ENCODE data around the gene LRRN2. TPM values are rescaled to one million over a fixed set of nuclear protein-coding genes. Genes with fewer than 3 reads are reported as not detected.

The LRRN2 gene
- total and polyA plus RNA-seq, 5 experiments from 2014 or later: 0.03 TPM; not detected in 4

DNA sequence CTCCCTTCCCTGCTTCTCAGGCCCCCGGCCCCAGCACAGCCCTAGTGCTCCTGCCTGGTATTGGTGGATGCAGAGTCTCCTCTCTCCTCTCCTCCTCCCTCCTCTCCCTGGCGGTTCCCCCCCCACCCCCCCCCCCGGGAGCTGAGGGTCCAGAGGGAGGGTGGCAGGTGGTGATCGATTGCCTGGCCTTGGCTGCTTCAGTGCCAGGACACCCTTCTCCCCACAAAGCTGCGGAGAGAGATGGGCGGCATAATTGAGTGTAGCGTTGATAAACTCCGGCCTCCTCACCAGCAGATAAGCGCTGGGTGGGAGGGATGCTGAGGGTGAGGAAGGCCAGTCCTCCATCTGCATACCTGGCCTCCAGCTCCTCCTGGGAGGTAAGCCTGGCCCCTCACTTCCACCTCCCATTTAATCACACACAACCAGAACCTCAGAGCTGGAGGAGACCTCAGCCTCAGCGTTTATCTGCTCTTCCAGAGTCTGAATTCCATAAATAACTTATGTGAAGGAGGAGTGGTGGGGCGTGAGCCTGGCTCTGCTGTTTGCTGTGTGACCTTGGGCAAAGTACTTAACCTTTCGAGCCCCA lies 60.8 kb downstream of the LRRN2 start:
- POLR2A ChIA-PET: no interaction called here
- Mint-ChIP-seq H3K9me3 (peaks cover 0 to 3% (median 0%) of the 10 kb centered on the region in 9 donors), H3K4me1 (peaks cover 0 to 2% (median under 1%) of the 10 kb centered on the region in 4 donors), H3K36me3 (peaks cover 0 to 2% (median 0%) of the 10 kb centered on the region in 3 donors), H3K27me3 (peaks cover 0 to 6% (median 0%) of the 10 kb centered on the region in 5 donors), H3K4me3 (no peak overlapping the region), H3K27ac (no peak overlapping the region)
- DNase-seq (no peak), ATAC-seq (no peak)

DNA sequence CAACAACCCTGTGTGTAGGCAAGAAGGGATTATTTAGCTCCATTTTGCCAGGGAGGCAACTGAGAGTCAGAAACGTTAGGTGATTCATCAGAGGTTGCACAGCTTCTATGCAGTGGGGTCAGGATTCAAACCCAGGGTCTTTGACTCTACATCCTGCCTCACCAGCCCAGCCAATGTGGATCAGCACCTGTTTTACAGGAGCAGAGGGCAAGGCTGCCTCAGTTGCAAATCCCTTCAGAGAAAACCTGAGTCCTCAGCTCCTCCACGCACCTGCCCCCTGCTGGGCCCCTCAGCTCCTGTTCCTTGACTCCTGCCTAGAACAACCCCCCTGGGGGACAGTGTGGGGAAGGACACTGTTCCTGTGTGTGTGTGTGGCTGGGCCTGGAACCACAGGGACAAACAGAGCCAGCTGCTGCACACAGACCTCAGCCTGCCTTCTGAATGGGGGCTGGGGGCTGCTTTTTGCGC lies 61.6 kb downstream of the LRRN2 start:
- no peaks in the 10 kb centered on the region for H3K27me3 Mint-ChIP-seq
- H3K4me3 Mint-ChIP-seq: no peak overlapping the region
- peaks cover 0 to 2% (median 0%) of the 10 kb centered on the region in 3 donors for H3K36me3 Mint-ChIP-seq
- H3K9me3 Mint-ChIP-seq: no peaks in the 10 kb centered on the region
- peak in 2 of 10 donors; percentile 1 to 10 for DNase-seq
- peaks cover 0 to 2% (median under 1%) of the 10 kb centered on the region in 4 donors for H3K4me1 Mint-ChIP-seq
- no peak overlapping the region for H3K27ac Mint-ChIP-seq
- ATAC-seq: peak in 1 of 2 donors; percentile 50
- POLR2A ChIA-PET: interaction anchor here (0.6 kb wide), 1 partner anchor 547 kb away, joined by 4 read pairs; no protein-coding TSS in a partner anchor

GRCh38 chr1:204623365-204623893 lies 62.1 kb downstream of the LRRN2 start:
- Mint-ChIP-seq H3K4me3 (no peak overlapping the region), H3K27me3 (no peaks in the 10 kb centered on the region), H3K4me1 (peaks cover 0 to 2% (median 0%) of the 10 kb centered on the region in 4 donors), H3K9me3 (no peaks in the 10 kb centered on the region), H3K36me3 (peaks cover 0 to 2% (median 0%) of the 10 kb centered on the region in 3 donors), H3K27ac (no peak overlapping the region)
- POLR2A ChIA-PET: interaction anchor here (0.6 kb wide), 1 partner anchor 548 kb away, joined by 4 read pairs; no protein-coding TSS in a partner anchor
- DNase-seq (no peak), ATAC-seq (no peak)

- DNase-seq: peak in 1 of 10 donors; percentile 35
- Mint-ChIP-seq H3K27me3 (no peaks in the 10 kb centered on the region), H3K27ac (no peak overlapping the region), H3K9me3 (no peaks in the 10 kb centered on the region), H3K36me3 (peaks cover 0 to 2% (median 0%) of the 10 kb centered on the region in 3 donors), H3K4me1 (peaks cover 0 to 2% (median 0%) of the 10 kb centered on the region in 4 donors), H3K4me3 (no peak overlapping the region)
- POLR2A ChIA-PET: no interaction called here
- no peak for ATAC-seq
Observed at GRCh38 chr1:204621996-204622395, 63.5 kb downstream of the LRRN2 start.

GRCh38 chr1:204621396-204621795 lies 64.1 kb downstream of the LRRN2 start:
- Mint-ChIP-seq H3K36me3 (peaks cover 0 to 3% (median 2%) of the 10 kb centered on the region in 3 donors), H3K27ac (peak overlapping the region in 1 of 10 donors; percentile 20), H3K4me1 (peaks cover 0 to 2% (median 0%) of the 10 kb centered on the region in 4 donors), H3K4me3 (no peak overlapping the region), H3K27me3 (no peaks in the 10 kb centered on the region), H3K9me3 (no peaks in the 10 kb centered on the region)
- DNase-seq (peak in 1 of 10 donors; percentile 28), ATAC-seq (no peak)
- POLR2A ChIA-PET: no interaction called here

DNA sequence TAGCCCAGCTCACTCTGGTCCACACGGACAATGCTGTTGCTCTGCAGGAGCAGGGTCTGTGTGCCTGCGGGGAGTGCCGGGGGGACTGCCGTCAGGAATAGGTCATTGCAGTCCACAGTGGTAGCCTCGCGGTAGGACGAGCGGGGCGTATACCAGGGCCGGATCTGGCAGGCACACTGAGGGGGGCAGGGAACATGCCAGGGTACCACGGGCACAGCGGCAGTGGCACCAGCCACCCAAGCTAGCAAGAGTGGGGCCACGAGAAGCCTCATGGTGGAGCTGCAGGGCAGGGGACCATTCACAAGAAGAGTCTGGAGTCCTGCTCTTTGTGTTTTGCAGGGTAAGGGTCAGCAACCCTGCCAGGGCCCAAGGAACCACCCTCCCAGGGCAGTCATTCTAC lies 65.8 kb downstream of the LRRN2 start:
- no peaks in the 10 kb centered on the region for H3K27me3 Mint-ChIP-seq
- DNase-seq (no peak), ATAC-seq (no peak)
- no peak overlapping the region for H3K27ac Mint-ChIP-seq
- POLR2A ChIA-PET: no interaction called here
- H3K36me3 Mint-ChIP-seq: peaks cover 0 to 3% (median 2%) of the 10 kb centered on the region in 3 donors
- H3K4me1 Mint-ChIP-seq: peaks cover 0 to 2% (median 0%) of the 10 kb centered on the region in 4 donors
- no peak overlapping the region for H3K4me3 Mint-ChIP-seq
- no peaks in the 10 kb centered on the region for H3K9me3 Mint-ChIP-seq

GRCh38 chr1:204618148-204618760 lies 67.3 kb downstream of the LRRN2 start:
- Mint-ChIP-seq H3K36me3 (peaks cover 0 to 3% (median 2%) of the 10 kb centered on the region in 3 donors), H3K27ac (peak overlapping the region in 1 of 10 donors; percentile 19), H3K27me3 (no peaks in the 10 kb centered on the region), H3K9me3 (no peaks in the 10 kb centered on the region), H3K4me3 (no peak overlapping the region), H3K4me1 (peaks cover 0 to 2% (median 0%) of the 10 kb centered on the region in 4 donors)
- ATAC-seq: no peak
- POLR2A ChIA-PET: no interaction called here
- no peak for DNase-seq

DNA sequence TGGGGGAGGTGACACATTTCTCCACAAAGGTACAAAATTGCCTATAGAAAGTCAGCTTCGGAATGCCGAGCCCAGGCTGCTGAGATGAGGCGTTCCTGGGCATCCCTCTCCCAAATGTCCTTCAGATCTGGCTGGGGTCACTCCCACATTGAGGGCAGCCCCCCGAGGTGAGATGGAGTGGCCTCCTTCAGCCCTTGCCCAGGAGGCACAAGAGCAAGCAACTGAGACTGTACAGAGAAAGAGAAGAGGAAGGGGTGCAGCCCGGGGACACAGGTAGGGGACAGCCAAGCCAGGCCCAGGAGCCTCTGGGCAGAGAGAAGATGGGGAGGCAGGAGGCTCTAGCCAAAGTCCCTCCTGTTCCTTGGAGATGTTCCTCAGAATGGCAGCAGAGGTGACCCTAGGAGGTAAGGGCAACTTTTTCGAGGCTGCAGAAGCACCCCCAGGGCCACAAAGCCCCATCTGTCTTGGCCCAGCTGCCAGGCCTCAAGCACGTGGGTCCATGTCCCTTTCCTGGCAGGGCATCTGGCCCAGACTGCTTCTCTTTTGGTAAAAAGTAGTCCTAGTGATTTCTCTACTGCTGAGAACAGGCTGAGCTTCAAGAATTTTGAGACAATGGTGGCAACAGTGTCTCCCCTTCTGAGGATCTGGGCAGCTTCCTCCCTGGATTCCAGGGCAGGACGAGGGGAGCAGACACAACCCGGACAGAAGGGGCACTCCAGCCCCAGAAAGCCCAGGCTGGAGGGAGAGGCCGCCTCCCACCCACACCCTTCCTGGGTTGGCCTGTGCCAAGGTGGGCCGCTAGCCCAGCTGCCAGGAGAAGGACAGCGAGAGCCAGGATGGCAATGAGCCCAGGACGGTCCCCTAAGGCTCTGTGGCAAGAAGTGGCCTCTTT lies 68.0 kb downstream of the LRRN2 start:
- no peak for DNase-seq
- H3K27me3 Mint-ChIP-seq: no peaks in the 10 kb centered on the region
- peak overlapping the region in 1 of 10 donors; percentile 56 for H3K27ac Mint-ChIP-seq
- no peak for ATAC-seq
- no peaks in the 10 kb centered on the region for H3K9me3 Mint-ChIP-seq
- no peak overlapping the region for H3K4me3 Mint-ChIP-seq
- peaks cover 0 to 2% (median 0%) of the 10 kb centered on the region in 4 donors for H3K4me1 Mint-ChIP-seq
- peaks cover 0 to 4% (median 2%) of the 10 kb centered on the region in 3 donors for H3K36me3 Mint-ChIP-seq
- POLR2A ChIA-PET: no interaction called here

GRCh38 chr1:204616641-204617040 lies 68.9 kb downstream of the LRRN2 start:
- POLR2A ChIA-PET: no interaction called here
- H3K4me3 Mint-ChIP-seq: no peak overlapping the region
- ATAC-seq (no peak), DNase-seq (no peak)
- peaks cover 0 to 7% (median 2%) of the 10 kb centered on the region in 3 donors for H3K36me3 Mint-ChIP-seq
- H3K4me1 Mint-ChIP-seq: peaks cover 0 to 3% (median 0%) of the 10 kb centered on the region in 4 donors
- no peaks in the 10 kb centered on the region for H3K27me3 Mint-ChIP-seq
- peak overlapping the region in 1 of 10 donors; percentile 56 for H3K27ac Mint-ChIP-seq
- H3K9me3 Mint-ChIP-seq: no peaks in the 10 kb centered on the region

GRCh38 chr1:204615881-204616280 lies 69.7 kb downstream of the LRRN2 start:
- POLR2A ChIA-PET: no interaction called here
- Mint-ChIP-seq H3K27ac (no peak overlapping the region), H3K27me3 (no peaks in the 10 kb centered on the region), H3K9me3 (no peaks in the 10 kb centered on the region), H3K36me3 (peaks cover 0 to 7% (median 0%) of the 10 kb centered on the region in 3 donors), H3K4me1 (peaks cover 0 to 1% (median 0%) of the 10 kb centered on the region in 4 donors), H3K4me3 (no peak overlapping the region)
- ATAC-seq (no peak), DNase-seq (no peak)

GRCh38 chr1:204613636-204614035 lies 71.9 kb downstream of the LRRN2 start:
- no peak overlapping the region for H3K4me3 Mint-ChIP-seq
- no peak for DNase-seq
- POLR2A ChIA-PET: no interaction called here
- H3K27me3 Mint-ChIP-seq: peaks cover 0 to 4% (median 2%) of the 10 kb centered on the region in 5 donors
- no peak overlapping the region for H3K27ac Mint-ChIP-seq
- H3K36me3 Mint-ChIP-seq: peaks cover 3 to 7% (median 6%) of the 10 kb centered on the region in 3 donors
- no peak for ATAC-seq
- H3K9me3 Mint-ChIP-seq: no peaks in the 10 kb centered on the region
- H3K4me1 Mint-ChIP-seq: peaks cover 0 to 6% (median 0%) of the 10 kb centered on the region in 4 donors

DNA sequence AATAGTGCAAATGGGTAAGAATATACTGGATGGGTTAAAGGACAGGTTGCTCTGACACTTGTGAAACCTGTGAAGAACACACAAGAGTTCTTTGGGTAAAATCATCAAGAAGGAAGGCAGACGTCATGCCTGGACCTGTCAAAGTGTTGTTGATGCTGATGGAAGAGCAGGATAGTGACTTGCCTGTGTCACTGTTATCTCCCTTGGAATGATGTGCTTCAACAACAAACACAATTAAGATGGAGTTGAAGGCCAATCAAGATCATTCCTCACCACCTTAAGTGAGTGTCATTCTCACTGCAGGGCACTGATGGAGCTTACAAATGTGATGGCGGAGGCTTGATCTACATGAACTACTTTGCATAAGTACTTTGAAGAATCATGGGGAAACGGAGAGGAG lies 73.2 kb downstream of the LRRN2 start:
- no peaks in the 10 kb centered on the region for H3K9me3 Mint-ChIP-seq
- no peak for ATAC-seq
- no peak overlapping the region for H3K27ac Mint-ChIP-seq
- H3K4me3 Mint-ChIP-seq: no peak overlapping the region
- H3K27me3 Mint-ChIP-seq: peaks cover 0 to 4% (median 3%) of the 10 kb centered on the region in 5 donors
- POLR2A ChIA-PET: no interaction called here
- H3K36me3 Mint-ChIP-seq: peaks cover 3 to 7% (median 6%) of the 10 kb centered on the region in 3 donors
- no peak for DNase-seq
- peaks cover 0 to 6% (median 0%) of the 10 kb centered on the region in 4 donors for H3K4me1 Mint-ChIP-seq
